CD4-positive, CD25-positive, alpha-beta regulatory T cell (primary cell): ENCODE data around the gene ZFR. TPM values are rescaled to one million over a fixed set of nuclear protein-coding genes. Genes with fewer than 3 reads are reported as not detected.
"Not testable (repeated sequence)": the region's sequence is repeated elsewhere in the genome, so short reads cannot be mapped to it uniquely, and the experiment has no call there.

ENCODE experiments used
- ATAC-seq, 2 donors: fragments of 150-1000 bp; cut with Tn5 transposase; one replicate each; pipeline ENCODE4 v1.10.0; 2021; ENCODE audit warnings: low read depth in 2 of 2, moderate number of reproducible peaks in 2 of 2, moderate library complexity in 1 of 2
- DNase-seq, 3 donors: peaks; one replicate each; pipeline versions ENCODE4 v3.0.0 to v3.0.0-alpha.2; 2012 to 2022; ENCODE audit warnings: mixed read lengths in 1 of 3
- H3K27ac ChIP-seq: one replicate; pipeline ENCODE4 v1.7.0; 2013; ENCODE audit warnings: mild to moderate bottlenecking, low read length; ENCODE audit not compliant: insufficient read depth, poor library complexity, severe bottlenecking
- H3K27me3 ChIP-seq: one replicate; pipeline ENCODE4 v1.7.0; 2013; ENCODE audit warnings: low read length; ENCODE audit not compliant: control insufficient read depth, insufficient read depth
- H3K36me3 ChIP-seq: one replicate; pipeline ENCODE4 v1.7.0; 2013; ENCODE audit warnings: mild to moderate bottlenecking, low read length, moderate library complexity; ENCODE audit not compliant: control insufficient read depth, insufficient read depth
- H3K4me1 ChIP-seq: 2 replicates; pipeline ENCODE4 v1.7.0; 2013; ENCODE audit warnings: mild to moderate bottlenecking, low read length; ENCODE audit not compliant: insufficient read depth, control insufficient read depth, poor library complexity, severe bottlenecking
- H3K4me3 ChIP-seq: one replicate; pipeline ENCODE4 v1.7.0; 2013; ENCODE audit warnings: low read depth, mild to moderate bottlenecking, low read length, moderate library complexity
- H3K9me3 ChIP-seq, 2 experiments: 1 replicate in 1 of 2; 2 replicates in 1 of 2; pipeline ENCODE4 v1.7.0; 2013; ENCODE audit warnings: low read length in 2 of 2, mild to moderate bottlenecking in 1 of 2, moderate library complexity in 1 of 2; ENCODE audit not compliant: control insufficient read depth in 2 of 2
- H3K27ac Mint-ChIP-seq, 3 donors: one replicate each; pipeline ENCODE4 v1.8.0; 2020 to 2022; ENCODE audit warnings: mild to moderate bottlenecking in 3 of 3, mixed read lengths in 3 of 3, moderate library complexity in 2 of 3
- H3K27me3 Mint-ChIP-seq: one replicate; pipeline ENCODE4 v1.8.0; 2022; ENCODE audit warnings: mild to moderate bottlenecking, mixed read lengths
- H3K36me3 Mint-ChIP-seq: one replicate; pipeline ENCODE4 v1.8.0; 2020; ENCODE audit warnings: mixed read lengths
- H3K4me1 Mint-ChIP-seq, 4 donors: one replicate each; pipeline ENCODE4 v1.8.0; 2020 to 2022; ENCODE audit warnings: mixed read lengths in 4 of 4, mild to moderate bottlenecking in 1 of 4
- H3K4me3 Mint-ChIP-seq, 4 donors: one replicate each; pipeline ENCODE4 v1.8.0; 2020 to 2022; ENCODE audit warnings: mild to moderate bottlenecking in 4 of 4, mixed read lengths in 4 of 4, moderate library complexity in 3 of 4
- H3K9me3 Mint-ChIP-seq, 7 donors: one replicate each; pipeline ENCODE4 v1.8.0; 2020 to 2022; ENCODE audit warnings: mixed read lengths in 7 of 7, mild to moderate bottlenecking in 3 of 7, moderate library complexity in 2 of 7
- polyA plus RNA-seq, 4 donors: library from polyadenylated mRNA; unstranded; fragments of 300-500 nt; fragmentation: Illumina TruSeq; gene quantifications; one replicate each; pipeline ENCODE4 v1.2.3, GENCODE V29; 2021
- total RNA-seq: library from RNA; stranded (reverse); gene quantifications from one replicate; pipeline ENCODE4 v1.2.3, GENCODE V29; 2022

ZFR gene
- total and polyA plus RNA-seq, 5 donors from 2014 or later = 63.6 to 84.8 (median 74.2) TPM

DNA sequence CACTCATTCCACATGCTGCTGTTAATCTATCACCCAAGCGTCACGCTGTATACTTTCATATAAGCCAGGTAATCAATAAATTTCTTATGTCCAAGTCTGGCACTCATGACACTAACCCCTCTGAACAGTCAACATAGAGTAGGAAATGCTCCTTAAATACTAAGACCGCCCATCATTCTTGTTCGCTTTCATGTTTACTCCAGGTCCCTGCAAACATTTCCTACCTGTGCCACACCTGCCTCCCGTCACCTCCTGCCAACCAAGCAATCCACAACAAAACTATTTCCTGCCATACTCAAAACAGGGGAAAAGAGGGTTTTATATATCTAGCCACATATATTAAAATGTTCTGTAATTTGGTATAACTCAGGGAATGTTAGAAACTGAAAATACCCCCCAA is 39.0 kb downstream of the ZFR start:
- H3K27ac Mint-ChIP-seq = peak overlapping the region in 2 of 3 donors; percentile 29 to 45
- no peaks in the 10 kb centered on the region for H3K27me3 Mint-ChIP-seq
- no peak overlapping the region for H3K4me3 Mint-ChIP-seq
- H3K4me1 ChIP-seq = no peaks in the 10 kb centered on the region
- DNase-seq (no peak), ATAC-seq (no peak)
- H3K9me3 Mint-ChIP-seq = peaks cover 0 to 1% (median 0%) of the 10 kb centered on the region in 7 donors
- peaks cover 89% of the 10 kb centered on the region for H3K36me3 ChIP-seq
- peaks cover 49% of the 10 kb centered on the region for H3K36me3 Mint-ChIP-seq
- no peak overlapping the region for H3K27ac ChIP-seq
- H3K4me3 ChIP-seq = no peak overlapping the region
- H3K27me3 ChIP-seq = no peaks in the 10 kb centered on the region
- H3K9me3 ChIP-seq = no peaks in the 10 kb centered on the region
- H3K4me1 Mint-ChIP-seq = peaks cover 1 to 15% (median 11%) of the 10 kb centered on the region in 4 donors

GRCh38 chr5:32403760-32404159 is 40.8 kb downstream of the ZFR start:
- H3K27ac ChIP-seq = no peak overlapping the region
- H3K9me3 ChIP-seq = no peaks in the 10 kb centered on the region
- no peaks in the 10 kb centered on the region for H3K27me3 ChIP-seq
- Mint-ChIP-seq H3K27ac (no peak overlapping the region), H3K4me1 (peaks cover 3 to 15% (median 11%) of the 10 kb centered on the region in 4 donors), H3K36me3 (peaks cover 53% of the 10 kb centered on the region), H3K9me3 (no peaks in the 10 kb centered on the region), H3K4me3 (no peak overlapping the region), H3K27me3 (no peaks in the 10 kb centered on the region)
- no peak for ATAC-seq
- DNase-seq = no peak
- no peaks in the 10 kb centered on the region for H3K4me1 ChIP-seq
- peaks cover 90% of the 10 kb centered on the region for H3K36me3 ChIP-seq
- H3K4me3 ChIP-seq = no peak overlapping the region

- Mint-ChIP-seq H3K36me3 (peaks cover 46% of the 10 kb centered on the region), H3K4me3 (no peak overlapping the region), H3K27me3 (no peaks in the 10 kb centered on the region), H3K9me3 (no peaks in the 10 kb centered on the region), H3K27ac (peak overlapping the region in 2 of 3 donors; percentile 26 to 79), H3K4me1 (peaks cover 3 to 11% (median 7%) of the 10 kb centered on the region in 4 donors)
- Histone ChIP-seq H3K27me3 (no peaks in the 10 kb centered on the region), H3K36me3 (peaks cover 95% of the 10 kb centered on the region), H3K27ac (no peak overlapping the region), H3K9me3 (no peaks in the 10 kb centered on the region), H3K4me1 (no peaks in the 10 kb centered on the region), H3K4me3 (no peak overlapping the region)
- no peak for DNase-seq
- no peak for ATAC-seq
Observed at GRCh38 chr5:32400401-32400800, 44.1 kb downstream of the ZFR start.

DNA sequence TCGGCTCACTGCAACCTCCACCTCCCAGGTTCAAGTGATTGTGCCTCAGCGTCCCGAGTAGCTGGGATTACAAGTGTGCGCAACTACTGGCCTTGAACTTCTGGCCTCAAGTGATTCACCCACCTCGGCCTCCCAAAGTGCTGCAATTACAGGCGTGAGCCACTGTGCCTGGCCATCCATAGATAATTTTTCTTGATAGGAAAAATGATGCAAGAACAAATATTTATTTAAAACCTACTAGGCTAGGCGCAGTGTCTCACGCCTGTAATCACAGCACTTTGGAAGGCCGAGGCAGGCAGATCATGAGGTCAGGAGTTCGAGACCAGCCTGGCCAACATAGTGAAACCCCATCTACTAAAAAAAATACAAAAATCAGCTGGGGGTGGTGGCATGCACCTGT is 45.8 kb downstream of the ZFR start:
- peaks cover 97% of the 10 kb centered on the region for H3K36me3 ChIP-seq
- H3K36me3 Mint-ChIP-seq = peaks cover 46% of the 10 kb centered on the region
- H3K9me3 Mint-ChIP-seq = not testable (repeated sequence)

GRCh38 chr5:32394981-32395380 is 49.6 kb downstream of the ZFR start:
- Histone ChIP-seq H3K9me3 (no peaks in the 10 kb centered on the region), H3K4me1 (no peaks in the 10 kb centered on the region), H3K27me3 (no peaks in the 10 kb centered on the region), H3K36me3 (peaks cover 94% of the 10 kb centered on the region), H3K27ac (no peak overlapping the region), H3K4me3 (no peak overlapping the region)
- Mint-ChIP-seq H3K27ac (no peak overlapping the region), H3K9me3 (no peaks in the 10 kb centered on the region), H3K4me3 (no peak overlapping the region), H3K36me3 (peaks cover 32% of the 10 kb centered on the region), H3K4me1 (peaks cover 0 to 2% (median 1%) of the 10 kb centered on the region in 4 donors), H3K27me3 (no peaks in the 10 kb centered on the region)
- ATAC-seq = no peak
- no peak for DNase-seq

More for the DNA sequence above, 45.8 kb downstream of the ZFR start:
- H3K27ac Mint-ChIP-seq, DNase-seq, H3K27me3 ChIP-seq, H3K9me3 ChIP-seq, H3K27ac ChIP-seq, H3K4me3 Mint-ChIP-seq, ATAC-seq, H3K4me3 ChIP-seq, H3K27me3 Mint-ChIP-seq, H3K4me1 ChIP-seq: not testable (repeated sequence)
- peaks cover 3 to 11% (median 6%) of the 10 kb centered on the region in 4 donors for H3K4me1 Mint-ChIP-seq

DNA sequence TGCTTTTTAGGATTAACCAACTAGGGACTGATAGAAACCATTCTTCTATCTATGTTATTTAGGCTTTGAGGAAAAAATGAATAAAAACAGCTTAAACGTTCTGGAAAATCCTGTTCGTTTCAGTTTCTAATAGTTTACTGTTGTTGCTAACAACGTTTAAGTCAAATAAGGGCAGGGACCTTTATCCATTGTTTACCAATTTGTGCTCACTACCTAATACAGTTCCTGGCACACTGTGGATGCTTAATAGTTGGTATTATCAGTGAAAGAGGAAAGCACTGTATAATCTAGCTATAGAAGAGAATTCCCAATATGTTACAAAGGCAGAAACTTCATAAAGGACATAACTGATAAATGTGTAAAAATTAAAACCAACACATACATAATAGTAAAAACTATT is 52.5 kb downstream of the ZFR start:
- Mint-ChIP-seq H3K36me3 (peaks cover 29% of the 10 kb centered on the region), H3K27ac (no peak overlapping the region), H3K4me1 (peaks cover 4 to 10% (median 7%) of the 10 kb centered on the region in 4 donors)

DNA sequence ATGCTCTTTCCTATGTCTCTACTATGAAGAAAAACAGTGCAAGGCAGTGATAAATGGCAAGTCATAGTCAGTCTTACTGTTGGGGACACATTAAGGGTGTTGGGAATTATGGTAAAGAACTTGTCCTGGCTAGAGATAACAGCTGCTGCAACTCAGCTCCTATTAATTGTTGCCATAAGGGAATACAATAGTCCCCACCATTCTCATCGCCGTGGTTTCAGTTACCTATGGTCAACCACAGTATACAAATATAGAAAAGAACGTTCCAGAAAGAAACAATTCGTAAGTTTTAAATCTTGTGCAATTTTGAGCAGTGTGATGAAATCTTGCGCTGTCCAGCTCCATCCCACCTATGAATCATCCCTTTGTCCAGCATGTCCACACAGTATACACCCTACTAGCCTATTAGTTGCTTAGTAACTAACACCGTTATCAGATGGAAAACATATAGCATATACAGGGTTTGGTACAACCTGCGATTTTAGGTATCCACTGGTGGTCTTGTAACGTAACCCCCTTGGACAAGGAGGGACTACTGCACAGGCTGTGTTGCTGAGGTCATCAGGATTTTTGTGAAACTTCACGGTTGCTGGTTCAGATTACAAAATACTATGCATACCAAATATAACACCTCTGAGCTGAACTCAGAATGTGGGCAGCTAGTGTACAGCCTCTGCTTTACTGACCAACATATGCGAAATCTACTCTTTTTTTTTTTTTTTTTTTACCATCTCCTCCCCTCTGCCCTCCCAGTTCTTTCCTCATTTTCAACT is 53.5 kb downstream of the ZFR start:
- Mint-ChIP-seq H3K27me3 (no peaks in the 10 kb centered on the region), H3K4me3 (no peak overlapping the region), H3K4me1 (peaks cover 4 to 10% (median 9%) of the 10 kb centered on the region in 4 donors), H3K27ac (no peak overlapping the region), H3K36me3 (peaks cover 28% of the 10 kb centered on the region), H3K9me3 (no peaks in the 10 kb centered on the region)
- DNase-seq (no peak), ATAC-seq (no peak)
- peaks cover 97% of the 10 kb centered on the region for H3K36me3 ChIP-seq
- peaks cover 4% of the 10 kb centered on the region for H3K4me1 ChIP-seq
- no peak overlapping the region for H3K4me3 ChIP-seq
- no peak overlapping the region for H3K27ac ChIP-seq
- H3K27me3 ChIP-seq = no peaks in the 10 kb centered on the region
- no peaks in the 10 kb centered on the region for H3K9me3 ChIP-seq

More for the DNA sequence above, 52.5 kb downstream of the ZFR start:
- no peak overlapping the region for H3K4me3 Mint-ChIP-seq
- ATAC-seq (no peak), DNase-seq (no peak)
- H3K9me3 Mint-ChIP-seq = no peaks in the 10 kb centered on the region
- Histone ChIP-seq H3K36me3 (peaks cover 97% of the 10 kb centered on the region), H3K4me3 (no peak overlapping the region), H3K27me3 (no peaks in the 10 kb centered on the region), H3K4me1 (peaks cover 4% of the 10 kb centered on the region), H3K27ac (no peak overlapping the region), H3K9me3 (no peaks in the 10 kb centered on the region)
- H3K27me3 Mint-ChIP-seq = no peaks in the 10 kb centered on the region
